ENCODE data around the gene TRPC4AP. TPM values are rescaled to one million over a fixed set of nuclear protein-coding genes. Genes with fewer than 3 reads are reported as not detected.

The TRPC4AP gene
- total and polyA plus RNA-seq, 12 donors: 26.2 to 46.4 (median 38.0) TPM

DNA sequence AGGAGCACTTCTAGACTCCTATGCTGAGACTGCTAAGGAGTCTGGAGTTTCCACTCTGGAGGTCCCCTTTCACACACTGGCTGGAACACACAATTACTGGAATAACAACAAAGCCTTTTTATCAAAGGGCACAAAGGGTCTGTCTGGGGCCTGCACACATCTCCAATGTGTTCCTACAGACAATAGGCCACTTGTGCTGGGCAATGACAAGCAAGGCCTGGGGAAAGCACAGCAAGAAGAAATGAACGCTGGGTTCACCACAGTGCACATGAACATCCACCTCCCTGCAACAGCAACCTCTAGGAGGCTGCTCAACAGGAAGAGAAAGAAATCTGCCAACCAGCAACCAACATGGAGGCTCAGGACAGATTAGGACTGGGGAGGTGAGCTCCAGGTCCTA, 43.9 kb downstream of the TRPC4AP start:
- intact Hi-C loops (cut with DNase I): no loop called here
- ATAC-seq (peak in 1 of 8 donors; percentile 21), DNase-seq (no peak)
- H3K27ac ChIP-seq: no peak overlapping the region
- no peak overlapping the region for H3K4me3 ChIP-seq
- no peaks in the 10 kb centered on the region for H3K9me3 ChIP-seq
- 87 to 88% methylated on average over 1 of the region's 1 CpG for WGBS, 2 donors
- TF ChIP-seq, protein P1, sequence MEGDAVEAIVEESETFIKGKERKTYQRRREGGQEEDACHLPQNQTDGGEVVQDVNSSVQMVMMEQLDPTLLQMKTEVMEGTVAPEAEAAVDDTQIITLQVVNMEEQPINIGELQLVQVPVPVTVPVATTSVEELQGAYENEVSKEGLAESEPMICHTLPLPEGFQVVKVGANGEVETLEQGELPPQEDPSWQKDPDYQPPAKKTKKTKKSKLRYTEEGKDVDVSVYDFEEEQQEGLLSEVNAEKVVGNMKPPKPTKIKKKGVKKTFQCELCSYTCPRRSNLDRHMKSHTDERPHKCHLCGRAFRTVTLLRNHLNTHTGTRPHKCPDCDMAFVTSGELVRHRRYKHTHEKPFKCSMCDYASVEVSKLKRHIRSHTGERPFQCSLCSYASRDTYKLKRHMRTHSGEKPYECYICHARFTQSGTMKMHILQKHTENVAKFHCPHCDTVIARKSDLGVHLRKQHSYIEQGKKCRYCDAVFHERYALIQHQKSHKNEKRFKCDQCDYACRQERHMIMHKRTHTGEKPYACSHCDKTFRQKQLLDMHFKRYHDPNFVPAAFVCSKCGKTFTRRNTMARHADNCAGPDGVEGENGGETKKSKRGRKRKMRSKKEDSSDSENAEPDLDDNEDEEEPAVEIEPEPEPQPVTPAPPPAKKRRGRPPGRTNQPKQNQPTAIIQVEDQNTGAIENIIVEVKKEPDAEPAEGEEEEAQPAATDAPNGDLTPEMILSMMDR (IDR thresholded peaks at IDR 0.05): no peak
- H3K4me1 ChIP-seq: peaks cover 0 to 22% (median 0%) of the 10 kb centered on the region in 9 donors
- peaks cover 0 to 90% (median 37%) of the 10 kb centered on the region in 9 donors for H3K36me3 ChIP-seq
- H3K27me3 ChIP-seq: no peaks in the 10 kb centered on the region

DNA sequence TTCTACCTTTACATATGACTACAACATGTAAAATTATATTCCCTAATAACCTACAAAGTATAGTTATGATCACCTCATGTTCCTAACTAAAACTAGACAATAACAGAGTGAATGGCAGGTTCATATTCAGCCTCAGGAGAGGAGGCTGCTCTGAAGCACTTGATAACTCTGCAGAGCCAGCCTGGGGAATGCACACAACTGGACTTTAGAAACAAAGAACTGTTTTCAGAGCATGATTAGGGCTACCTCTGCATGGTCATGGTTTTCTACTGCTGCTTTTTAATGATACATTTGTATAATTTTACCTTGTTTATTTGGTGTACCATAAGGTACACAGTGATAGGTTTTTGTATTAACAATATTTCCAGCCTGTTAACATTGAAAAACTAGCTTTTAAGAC, 50.3 kb downstream of the TRPC4AP start:
- Histone ChIP-seq H3K9me3 (no peaks in the 10 kb centered on the region), H3K27ac (no peak overlapping the region), H3K36me3 (peaks cover 0 to 98% (median 21%) of the 10 kb centered on the region in 9 donors), H3K4me3 (no peak overlapping the region), H3K27me3 (no peaks in the 10 kb centered on the region), H3K4me1 (peaks cover 0 to 6% (median 0%) of the 10 kb centered on the region in 9 donors)
- DNase-seq: no peak
- TF ChIP-seq, protein P1 (IDR thresholded peaks at IDR 0.05): no peak
- intact Hi-C loops (cut with DNase I): no loop called here
- no peak for ATAC-seq

DNA sequence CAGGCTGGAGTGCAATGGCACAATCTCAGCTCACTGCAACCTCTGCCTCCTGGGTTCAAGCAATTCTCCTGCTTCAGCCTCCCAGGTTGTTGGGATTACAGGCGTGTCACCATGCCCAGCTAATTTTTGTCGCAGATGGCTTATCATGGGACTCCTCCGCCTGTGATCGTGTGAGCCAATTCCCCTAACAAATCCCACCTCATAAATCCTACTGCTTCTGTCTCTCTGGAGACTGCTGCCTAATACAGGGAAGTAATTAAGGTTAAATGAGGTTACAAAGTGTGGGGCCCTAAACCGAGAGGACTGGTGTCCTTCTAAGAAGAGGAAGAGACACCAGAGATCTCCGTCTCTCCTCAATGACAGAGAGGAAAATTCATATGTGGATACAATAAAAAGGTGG, 52.0 kb downstream of the TRPC4AP start:
- DNase-seq: no peak
- Histone ChIP-seq H3K4me1 (peaks cover 0 to 6% (median 0%) of the 10 kb centered on the region in 9 donors), H3K9me3 (no peaks in the 10 kb centered on the region), H3K4me3 (no peak overlapping the region), H3K27me3 (no peaks in the 10 kb centered on the region), H3K36me3 (peaks cover 0 to 98% (median 19%) of the 10 kb centered on the region in 9 donors), H3K27ac (no peak overlapping the region)
- TF ChIP-seq, protein P1 (IDR thresholded peaks at IDR 0.05): no peak
- intact Hi-C loops (cut with DNase I): no loop called here
- ATAC-seq: no peak
- WGBS, 2 donors: 89% methylated on average over 6 of the region's 6 CpGs

DNA sequence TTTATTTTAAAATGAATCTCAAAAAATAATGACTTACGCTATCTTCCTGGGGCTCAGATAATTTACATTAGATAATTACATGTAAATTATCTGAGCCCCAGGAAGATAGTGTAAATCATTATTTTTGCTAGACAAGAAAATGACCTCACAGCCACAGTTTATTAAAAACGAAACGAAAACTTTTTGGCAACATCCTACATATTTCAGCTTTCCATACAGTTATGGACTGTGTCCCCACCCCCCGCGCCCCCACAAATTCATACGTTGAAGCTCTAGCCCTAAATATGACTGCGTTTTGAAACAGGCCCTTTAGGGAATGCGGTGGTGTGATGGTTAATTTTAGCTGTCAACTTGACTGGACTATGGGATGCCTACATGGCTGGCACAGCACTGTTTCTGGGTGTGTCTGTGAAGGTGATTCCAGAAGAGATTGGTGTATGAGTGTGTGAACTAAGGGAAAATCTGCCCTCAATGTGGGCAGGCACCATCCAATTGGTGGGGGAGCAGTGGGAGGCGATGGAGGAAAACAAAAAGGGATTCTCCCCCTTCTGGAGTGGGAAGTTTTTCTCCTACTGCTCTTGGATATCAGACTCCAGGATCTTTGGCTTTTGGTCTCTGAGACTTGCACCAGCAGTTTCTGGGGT, 52.6 kb downstream of the TRPC4AP start:
- Histone ChIP-seq H3K36me3 (peaks cover 0 to 98% (median 19%) of the 10 kb centered on the region in 9 donors), H3K27ac (no peak overlapping the region), H3K27me3 (no peaks in the 10 kb centered on the region), H3K4me3 (no peak overlapping the region), H3K9me3 (no peaks in the 10 kb centered on the region), H3K4me1 (peaks cover 0 to 6% (median 0%) of the 10 kb centered on the region in 9 donors)
- intact Hi-C loops (cut with DNase I): no loop called here
- DNase-seq: no peak
- ATAC-seq: no peak
- TF ChIP-seq, protein P1 (IDR thresholded peaks at IDR 0.05): no peak
- 82 to 83% methylated on average over 9 of the region's 9 CpGs for WGBS, 2 donors
